ENCODE measurements around the gene IL13RA1. TPM values are rescaled to one million over a fixed set of nuclear protein-coding genes. Genes with fewer than 3 reads are reported as not detected.
A peak's percentile ranks its signal among the peaks of the same experiment; 100 is the strongest.

IL13RA1 gene
- total RNA-seq, 1 experiment from 2014 or later = 7.2 TPM

GRCh38 chrX:118742176-118742575 is 14.8 kb downstream of the IL13RA1 start:
- CTCF ChIA-PET = no interaction called here

GRCh38 chrX:118745570-118745969 is 18.2 kb downstream of the IL13RA1 start:
- Histone ChIP-seq H3K36me3 (ENCODE audit: insufficient read depth, low read length, poor library complexity, severe bottlenecking) (no peaks in the 10 kb centered on the region), H3K27ac (ENCODE audit: low read depth, low read length, poor library complexity, severe bottlenecking) (no peak overlapping the region), H3K27me3 (replicated peaks; ENCODE audit: insufficient read depth, low read depth, low read length, poor library complexity) (no peaks in the 10 kb centered on the region), H3K9me3 (ENCODE audit: low read depth, low read length, poor library complexity, severe bottlenecking) (no peaks in the 10 kb centered on the region), H3K4me3 (ENCODE audit: low read depth, low read length, poor library complexity, severe bottlenecking) (no peak overlapping the region), H3K4me1 (ENCODE audit: insufficient read depth, low read length, poor library complexity, severe bottlenecking) (peaks cover 8% of the 10 kb centered on the region)
- TF ChIP-seq EZH2 (IDR thresholded peaks at IDR 0.05; ENCODE audit: borderline replicate concordance, low read depth, low read length, poor library complexity, severe bottlenecking) = no peak
- TF ChIP-seq CTCF (conservative IDR thresholded peaks at IDR 0.05; ENCODE audit: low read depth, low read length) = no peak
- intact Hi-C loops (cut with micrococcal nuclease; ENCODE audit: unreplicated experiment) = no loop called here
- BruUV-seq (replicated peaks) = no TSS peak
- ChIA-PET POLR2A (ENCODE audit: low non-redundant PET) (interaction anchor here (0.6 kb wide), 1 partner anchor 78 kb away, joined by 3 read pairs; no protein-coding TSS in a partner anchor), CTCF (interaction anchor here (1.0 kb wide), 1 partner anchor 15 kb away, joined by 3 read pairs; no protein-coding TSS in a partner anchor)
- DNase-seq (ENCODE audit: low spot score) = peak; percentile 74

More at GRCh38 chrX:118742176-118742575, 14.8 kb downstream of the IL13RA1 start:
- POLR2A ChIA-PET (ENCODE audit: low non-redundant PET) = no interaction called here
- no peaks in the 10 kb centered on the region for H3K36me3 ChIP-seq (ENCODE audit: insufficient read depth, low read length, poor library complexity, severe bottlenecking)
- TF ChIP-seq EZH2 (IDR thresholded peaks at IDR 0.05; ENCODE audit: borderline replicate concordance, low read depth, low read length, poor library complexity, severe bottlenecking) = no peak
- no peak for TF ChIP-seq CTCF (conservative IDR thresholded peaks at IDR 0.05; ENCODE audit: low read depth, low read length)
- peaks cover 8% of the 10 kb centered on the region for H3K4me1 ChIP-seq (ENCODE audit: insufficient read depth, low read length, poor library complexity, severe bottlenecking)
- no peaks in the 10 kb centered on the region for H3K9me3 ChIP-seq (ENCODE audit: low read depth, low read length, poor library complexity, severe bottlenecking)
- no peaks in the 10 kb centered on the region for H3K27me3 ChIP-seq (replicated peaks; ENCODE audit: insufficient read depth, low read depth, low read length, poor library complexity)
- DNase-seq (ENCODE audit: low spot score) = no peak
- intact Hi-C loops (cut with micrococcal nuclease; ENCODE audit: unreplicated experiment) = no loop called here
- no peak overlapping the region for H3K27ac ChIP-seq (ENCODE audit: low read depth, low read length, poor library complexity, severe bottlenecking)
- no TSS peak for BruUV-seq (replicated peaks)
- no peak overlapping the region for H3K4me3 ChIP-seq (ENCODE audit: low read depth, low read length, poor library complexity, severe bottlenecking)

GRCh38 chrX:118751950-118752783 is 24.8 kb downstream of the IL13RA1 start:
- Histone ChIP-seq H3K9me3 (ENCODE audit: low read depth, low read length, poor library complexity, severe bottlenecking) (no peaks in the 10 kb centered on the region), H3K27me3 (replicated peaks; ENCODE audit: insufficient read depth, low read depth, low read length, poor library complexity) (no peaks in the 10 kb centered on the region), H3K4me3 (ENCODE audit: low read depth, low read length, poor library complexity, severe bottlenecking) (no peak overlapping the region), H3K27ac (ENCODE audit: low read depth, low read length, poor library complexity, severe bottlenecking) (no peak overlapping the region), H3K36me3 (ENCODE audit: insufficient read depth, low read length, poor library complexity, severe bottlenecking) (no peaks in the 10 kb centered on the region), H3K4me1 (ENCODE audit: insufficient read depth, low read length, poor library complexity, severe bottlenecking) (no peaks in the 10 kb centered on the region)
- ChIA-PET CTCF (no interaction called here), POLR2A (ENCODE audit: low non-redundant PET) (no interaction called here)
- BruUV-seq (replicated peaks) = no TSS peak
- intact Hi-C loops (cut with micrococcal nuclease; ENCODE audit: unreplicated experiment) = no loop called here
- DNase-seq (ENCODE audit: low spot score) = no peak
- no peak for TF ChIP-seq CTCF (conservative IDR thresholded peaks at IDR 0.05; ENCODE audit: low read depth, low read length)
- no peak for TF ChIP-seq EZH2 (IDR thresholded peaks at IDR 0.05; ENCODE audit: borderline replicate concordance, low read depth, low read length, poor library complexity, severe bottlenecking)
